ENCODE data around the gene SEC24C. TPM values are rescaled to one million over a fixed set of nuclear protein-coding genes. Genes with fewer than 3 reads are reported as not detected.
A peak's percentile ranks its signal among the peaks of the same experiment; 100 is the strongest.

SEC24C gene
- total RNA-seq, 1 experiment from 2014 or later, result 113 TPM

DNA sequence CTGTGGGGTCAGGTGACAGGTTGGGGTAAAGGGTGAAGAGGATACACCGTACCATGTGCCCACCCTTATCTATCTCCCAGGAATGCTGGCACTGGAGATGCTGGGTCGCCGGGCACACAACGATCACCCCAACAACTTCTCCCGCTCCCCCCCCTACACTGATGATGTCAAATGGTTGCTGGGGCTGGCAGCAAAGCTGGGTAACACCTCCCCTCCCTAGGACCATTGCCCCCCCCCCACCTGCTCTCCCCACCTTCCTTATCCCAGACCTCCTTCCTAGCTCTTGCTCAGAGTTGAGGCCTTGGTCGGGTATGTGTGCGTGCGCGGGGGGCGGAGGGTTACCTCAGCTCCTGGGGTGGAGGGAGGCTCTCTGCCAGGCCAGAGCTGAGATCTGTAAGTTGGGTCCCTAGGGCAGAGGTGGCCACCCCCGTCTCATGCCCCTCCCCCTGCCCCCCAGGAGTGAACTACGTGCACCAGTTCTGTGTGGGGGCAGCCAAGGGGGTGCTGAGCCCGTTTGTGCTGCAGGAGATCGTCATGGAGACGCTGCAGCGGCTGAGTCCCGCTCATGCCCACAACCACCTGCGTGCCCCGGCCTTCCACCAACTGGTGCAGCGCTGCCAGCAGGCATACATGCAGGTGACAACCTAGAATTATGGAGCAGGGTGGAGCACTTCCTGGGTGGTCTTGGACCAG, 56.5 kb downstream of the SEC24C start:
- in situ Hi-C loops (cut with HindIII; ENCODE audit: low pct_unique_long_range_greater_than_20kb, low sequenced_read_pairs) (no loop called here), intact Hi-C loops (cut with micrococcal nuclease; ENCODE audit: unreplicated experiment) (no loop called here)
- Histone ChIP-seq H3K9me3 (ENCODE audit: control insufficient read depth, insufficient read depth, low read depth, low read length) (no peaks in the 10 kb centered on the region), H3K4me1 (ENCODE audit: control insufficient read depth, insufficient read depth, low read length) (no peaks in the 10 kb centered on the region), H3K4me3 (ENCODE audit: low read depth in 2 of 2, low read length in 2 of 2) (no peak overlapping the region), H3K27ac (ENCODE audit: low read length) (no peak overlapping the region), H3K36me3 (ENCODE audit: control insufficient read depth, insufficient read depth, low read length) (peaks cover 11% of the 10 kb centered on the region), H3K27me3 (ENCODE audit: control insufficient read depth, insufficient read depth, low read length) (no peaks in the 10 kb centered on the region)
- no TSS peak for BruUV-seq (replicated peaks)
- POLR2A ChIA-PET, result no interaction called here
- TF ChIP-seq, protein P1, sequence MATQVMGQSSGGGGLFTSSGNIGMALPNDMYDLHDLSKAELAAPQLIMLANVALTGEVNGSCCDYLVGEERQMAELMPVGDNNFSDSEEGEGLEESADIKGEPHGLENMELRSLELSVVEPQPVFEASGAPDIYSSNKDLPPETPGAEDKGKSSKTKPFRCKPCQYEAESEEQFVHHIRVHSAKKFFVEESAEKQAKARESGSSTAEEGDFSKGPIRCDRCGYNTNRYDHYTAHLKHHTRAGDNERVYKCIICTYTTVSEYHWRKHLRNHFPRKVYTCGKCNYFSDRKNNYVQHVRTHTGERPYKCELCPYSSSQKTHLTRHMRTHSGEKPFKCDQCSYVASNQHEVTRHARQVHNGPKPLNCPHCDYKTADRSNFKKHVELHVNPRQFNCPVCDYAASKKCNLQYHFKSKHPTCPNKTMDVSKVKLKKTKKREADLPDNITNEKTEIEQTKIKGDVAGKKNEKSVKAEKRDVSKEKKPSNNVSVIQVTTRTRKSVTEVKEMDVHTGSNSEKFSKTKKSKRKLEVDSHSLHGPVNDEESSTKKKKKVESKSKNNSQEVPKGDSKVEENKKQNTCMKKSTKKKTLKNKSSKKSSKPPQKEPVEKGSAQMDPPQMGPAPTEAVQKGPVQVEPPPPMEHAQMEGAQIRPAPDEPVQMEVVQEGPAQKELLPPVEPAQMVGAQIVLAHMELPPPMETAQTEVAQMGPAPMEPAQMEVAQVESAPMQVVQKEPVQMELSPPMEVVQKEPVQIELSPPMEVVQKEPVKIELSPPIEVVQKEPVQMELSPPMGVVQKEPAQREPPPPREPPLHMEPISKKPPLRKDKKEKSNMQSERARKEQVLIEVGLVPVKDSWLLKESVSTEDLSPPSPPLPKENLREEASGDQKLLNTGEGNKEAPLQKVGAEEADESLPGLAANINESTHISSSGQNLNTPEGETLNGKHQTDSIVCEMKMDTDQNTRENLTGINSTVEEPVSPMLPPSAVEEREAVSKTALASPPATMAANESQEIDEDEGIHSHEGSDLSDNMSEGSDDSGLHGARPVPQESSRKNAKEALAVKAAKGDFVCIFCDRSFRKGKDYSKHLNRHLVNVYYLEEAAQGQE (IDR thresholded peaks at IDR 0.05; ENCODE audit: insufficient read depth in 1 of 2, low read depth in 2 of 2, low read length in 1 of 2), result no peak
- TF ChIP-seq POLR2AphosphoS5 (IDR thresholded peaks at IDR 0.05; ENCODE audit: low read depth, low read length), result no peak
- TF ChIP-seq TCF7L2 (IDR thresholded peaks at IDR 0.05; ENCODE audit: low read depth, low read length), result no peak
- TF ChIP-seq SIN3A (IDR thresholded peaks at IDR 0.05; ENCODE audit: borderline replicate concordance, insufficient read depth, low read depth, low read length), result no peak
- TF ChIP-seq, protein P2, sequence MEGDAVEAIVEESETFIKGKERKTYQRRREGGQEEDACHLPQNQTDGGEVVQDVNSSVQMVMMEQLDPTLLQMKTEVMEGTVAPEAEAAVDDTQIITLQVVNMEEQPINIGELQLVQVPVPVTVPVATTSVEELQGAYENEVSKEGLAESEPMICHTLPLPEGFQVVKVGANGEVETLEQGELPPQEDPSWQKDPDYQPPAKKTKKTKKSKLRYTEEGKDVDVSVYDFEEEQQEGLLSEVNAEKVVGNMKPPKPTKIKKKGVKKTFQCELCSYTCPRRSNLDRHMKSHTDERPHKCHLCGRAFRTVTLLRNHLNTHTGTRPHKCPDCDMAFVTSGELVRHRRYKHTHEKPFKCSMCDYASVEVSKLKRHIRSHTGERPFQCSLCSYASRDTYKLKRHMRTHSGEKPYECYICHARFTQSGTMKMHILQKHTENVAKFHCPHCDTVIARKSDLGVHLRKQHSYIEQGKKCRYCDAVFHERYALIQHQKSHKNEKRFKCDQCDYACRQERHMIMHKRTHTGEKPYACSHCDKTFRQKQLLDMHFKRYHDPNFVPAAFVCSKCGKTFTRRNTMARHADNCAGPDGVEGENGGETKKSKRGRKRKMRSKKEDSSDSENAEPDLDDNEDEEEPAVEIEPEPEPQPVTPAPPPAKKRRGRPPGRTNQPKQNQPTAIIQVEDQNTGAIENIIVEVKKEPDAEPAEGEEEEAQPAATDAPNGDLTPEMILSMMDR (IDR thresholded peaks at IDR 0.05), result no peak
- CTCF ChIA-PET, result no interaction called here
- ATAC-seq, result peak; percentile 10; the same call in 1 of the 2 replicates
- no peak for DNase-seq (ENCODE audit: low read depth, low spot score)

DNA sequence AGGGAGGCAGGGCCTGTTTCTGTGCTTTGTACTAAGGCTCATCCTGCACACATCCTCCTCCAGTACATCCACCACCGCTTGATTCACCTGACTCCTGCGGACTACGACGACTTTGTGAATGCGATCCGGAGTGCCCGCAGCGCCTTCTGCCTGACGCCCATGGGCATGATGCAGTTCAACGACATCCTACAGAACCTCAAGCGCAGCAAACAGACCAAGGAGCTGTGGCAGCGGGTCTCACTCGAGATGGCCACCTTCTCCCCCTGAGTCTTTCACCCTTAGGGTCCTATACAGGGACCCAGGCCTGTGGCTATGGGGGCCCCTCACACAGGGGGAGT, 57.0 kb downstream of the SEC24C start:
- Histone ChIP-seq H3K9me3 (ENCODE audit: control insufficient read depth, insufficient read depth, low read depth, low read length) (no peaks in the 10 kb centered on the region), H3K27me3 (ENCODE audit: control insufficient read depth, insufficient read depth, low read length) (no peaks in the 10 kb centered on the region), H3K4me3 (ENCODE audit: low read depth in 2 of 2, low read length in 2 of 2) (no peak overlapping the region), H3K27ac (ENCODE audit: low read length) (no peak overlapping the region), H3K4me1 (ENCODE audit: control insufficient read depth, insufficient read depth, low read length) (no peaks in the 10 kb centered on the region), H3K36me3 (ENCODE audit: control insufficient read depth, insufficient read depth, low read length) (peaks cover 11% of the 10 kb centered on the region)
- no TSS peak for BruUV-seq (replicated peaks)
- POLR2A ChIA-PET, result interaction anchor here (0.6 kb wide), 1 partner anchor 29 kb away, joined by 4 read pairs; no protein-coding TSS in a partner anchor
- intact Hi-C loops (cut with micrococcal nuclease; ENCODE audit: unreplicated experiment) (no loop called here), in situ Hi-C loops (cut with HindIII; ENCODE audit: low pct_unique_long_range_greater_than_20kb, low sequenced_read_pairs) (no loop called here)
- TF ChIP-seq SIN3A (IDR thresholded peaks at IDR 0.05; ENCODE audit: borderline replicate concordance, insufficient read depth, low read depth, low read length) (no peak), TCF7L2 (IDR thresholded peaks at IDR 0.05; ENCODE audit: low read depth, low read length) (no peak), POLR2AphosphoS5 (IDR thresholded peaks at IDR 0.05; ENCODE audit: low read depth, low read length) (no peak)
- TF ChIP-seq, protein P1 (IDR thresholded peaks at IDR 0.05; ENCODE audit: insufficient read depth in 1 of 2, low read depth in 2 of 2, low read length in 1 of 2), result no peak
- TF ChIP-seq, protein P2 (IDR thresholded peaks at IDR 0.05), result no peak
- DNase-seq (ENCODE audit: low read depth, low spot score), result no peak
- CTCF ChIA-PET, result no interaction called here
- no peak; the same call in 1 of the 2 replicates for ATAC-seq

All from Panc1 (cell line).